ENCODE measurements around the gene TRERF1. TPM values are rescaled to one million over a fixed set of nuclear protein-coding genes. Genes with fewer than 3 reads are reported as not detected.

TRERF1 gene
- total RNA-seq, 4 donors from 2014 or later = 14.7 to 22.0 (median 19.0) TPM

DNA sequence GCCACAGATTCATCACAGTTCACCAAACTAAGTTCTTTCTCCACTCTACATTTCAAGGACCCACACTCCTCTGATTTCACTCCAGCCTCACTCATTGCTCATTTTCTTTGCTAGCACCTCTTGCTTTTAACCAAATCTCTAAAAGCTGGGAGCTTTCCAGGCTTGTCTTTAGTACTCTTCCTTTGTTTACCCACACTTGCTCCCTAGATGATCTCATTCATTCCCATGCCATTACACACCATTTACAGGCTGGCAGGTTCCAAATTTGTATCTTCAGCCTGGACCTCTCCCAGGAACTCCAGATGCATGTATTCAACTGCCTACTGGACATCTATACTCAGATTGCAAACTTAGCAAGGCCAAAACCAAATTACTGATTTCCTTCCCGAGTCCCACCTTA lies 251.7 kb downstream of the TRERF1 start:
- Histone ChIP-seq H3K27me3 (no peaks in the 10 kb centered on the region), H3K4me1 (peaks cover 4% of the 10 kb centered on the region), H3K36me3 (peaks cover 13% of the 10 kb centered on the region), H3K9me3 (no peaks in the 10 kb centered on the region), H3K4me3 (no peak overlapping the region), H3K27ac (no peak overlapping the region)
- TF ChIP-seq, protein P1, sequence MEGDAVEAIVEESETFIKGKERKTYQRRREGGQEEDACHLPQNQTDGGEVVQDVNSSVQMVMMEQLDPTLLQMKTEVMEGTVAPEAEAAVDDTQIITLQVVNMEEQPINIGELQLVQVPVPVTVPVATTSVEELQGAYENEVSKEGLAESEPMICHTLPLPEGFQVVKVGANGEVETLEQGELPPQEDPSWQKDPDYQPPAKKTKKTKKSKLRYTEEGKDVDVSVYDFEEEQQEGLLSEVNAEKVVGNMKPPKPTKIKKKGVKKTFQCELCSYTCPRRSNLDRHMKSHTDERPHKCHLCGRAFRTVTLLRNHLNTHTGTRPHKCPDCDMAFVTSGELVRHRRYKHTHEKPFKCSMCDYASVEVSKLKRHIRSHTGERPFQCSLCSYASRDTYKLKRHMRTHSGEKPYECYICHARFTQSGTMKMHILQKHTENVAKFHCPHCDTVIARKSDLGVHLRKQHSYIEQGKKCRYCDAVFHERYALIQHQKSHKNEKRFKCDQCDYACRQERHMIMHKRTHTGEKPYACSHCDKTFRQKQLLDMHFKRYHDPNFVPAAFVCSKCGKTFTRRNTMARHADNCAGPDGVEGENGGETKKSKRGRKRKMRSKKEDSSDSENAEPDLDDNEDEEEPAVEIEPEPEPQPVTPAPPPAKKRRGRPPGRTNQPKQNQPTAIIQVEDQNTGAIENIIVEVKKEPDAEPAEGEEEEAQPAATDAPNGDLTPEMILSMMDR (IDR thresholded peaks at IDR 0.05) = no peak
- TF ChIP-seq EP300 (IDR thresholded peaks at IDR 0.05) = no peak
- no peak for TF ChIP-seq POLR2A (IDR thresholded peaks at IDR 0.05)
- no peak for TF ChIP-seq POLR2AphosphoS5 (IDR thresholded peaks at IDR 0.05)
- no peak for DNase-seq (ENCODE audit: low spot score in 2 of 2)
- WGBS = 71% methylated on average over 1 of the region's 1 CpG

DNA sequence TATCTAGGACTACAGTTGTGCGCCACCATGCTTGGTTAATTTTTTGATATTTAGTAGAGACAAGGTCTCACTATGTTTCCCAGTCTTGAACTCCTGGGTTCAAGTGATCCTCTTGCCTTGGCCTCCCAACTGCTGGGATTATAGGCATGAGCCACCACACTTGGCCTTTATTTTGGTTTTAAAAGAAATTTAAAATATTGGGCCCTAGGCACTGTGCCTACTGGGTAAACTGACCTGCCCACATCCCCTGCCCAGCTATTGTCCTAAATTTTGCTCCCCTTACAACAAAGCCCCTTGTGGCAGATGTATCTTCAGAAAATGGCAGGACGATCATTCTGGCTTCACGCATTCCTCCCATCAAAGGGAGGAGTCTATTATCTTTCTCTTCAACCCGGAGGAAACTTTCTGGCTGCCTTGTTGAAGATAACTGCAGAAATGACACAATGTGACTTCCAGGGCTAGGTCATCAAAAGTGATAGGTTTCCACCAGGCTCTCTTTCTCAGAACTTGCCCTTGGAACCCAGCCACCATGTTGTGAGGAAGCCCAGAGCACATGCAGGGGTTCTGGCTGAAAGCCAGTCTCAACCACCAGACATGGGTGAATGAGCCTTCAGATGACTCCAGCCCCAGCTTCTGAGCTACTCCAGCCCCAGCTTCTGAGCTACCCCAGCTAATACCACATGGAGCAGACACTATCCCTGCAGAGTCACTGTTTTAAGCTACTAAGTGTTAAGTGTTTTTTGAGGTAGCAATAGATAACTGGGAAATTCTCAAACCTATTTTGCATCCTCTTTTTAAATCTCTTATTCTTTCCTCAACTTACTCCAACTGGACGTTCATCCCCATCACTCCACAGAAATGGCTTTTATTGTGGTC lies 252.4 kb downstream of the TRERF1 start:
- Histone ChIP-seq H3K27ac (no peak overlapping the region), H3K4me3 (no peak overlapping the region), H3K36me3 (peaks cover 8% of the 10 kb centered on the region), H3K4me1 (peaks cover 4% of the 10 kb centered on the region), H3K27me3 (no peaks in the 10 kb centered on the region), H3K9me3 (no peaks in the 10 kb centered on the region)
- DNase-seq (ENCODE audit: low spot score in 2 of 2) = no peak
- 95% methylated on average over 5 of the region's 5 CpGs for WGBS
- TF ChIP-seq, protein P1 (IDR thresholded peaks at IDR 0.05) = no peak
- no peak for TF ChIP-seq EP300 (IDR thresholded peaks at IDR 0.05)
- TF ChIP-seq POLR2A (IDR thresholded peaks at IDR 0.05) = no peak
- TF ChIP-seq POLR2AphosphoS5 (IDR thresholded peaks at IDR 0.05) = no peak

DNA sequence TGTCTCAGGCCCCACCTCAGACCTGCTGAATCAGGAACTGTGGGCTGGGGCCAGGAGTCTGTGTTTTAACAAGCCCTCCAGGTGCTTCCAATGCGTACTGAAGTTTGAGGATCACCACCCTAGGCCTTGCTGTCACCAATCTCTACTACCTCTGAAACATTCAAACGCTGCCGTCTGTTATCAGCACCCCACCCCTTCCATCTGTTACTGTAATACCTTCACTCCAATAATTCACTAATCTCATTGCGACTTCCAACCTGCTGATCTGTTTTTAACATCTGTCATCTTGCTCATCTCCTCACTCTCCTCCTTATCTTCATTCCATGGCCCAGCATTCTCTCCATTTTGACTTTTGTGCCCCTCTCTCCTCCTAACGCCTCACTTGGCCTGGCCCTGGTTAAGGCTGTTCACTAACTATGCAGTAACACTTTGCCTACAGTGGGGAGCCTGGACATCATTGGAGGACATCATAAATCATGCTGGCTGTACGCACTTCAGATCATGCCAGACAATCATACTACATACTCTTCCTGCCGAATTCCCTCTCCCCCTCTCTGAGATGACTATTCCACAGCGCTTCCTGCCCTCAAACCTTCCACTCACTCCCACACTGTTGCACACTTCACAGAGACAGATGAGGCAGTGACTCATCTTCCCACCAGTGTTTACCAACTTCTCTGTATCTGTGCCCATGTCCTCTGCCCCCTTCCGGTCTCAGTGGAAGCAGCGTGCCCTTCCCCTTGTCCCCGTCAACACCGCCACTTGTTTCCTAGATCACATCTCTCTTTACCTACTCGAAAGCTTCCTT lies 254.0 kb downstream of the TRERF1 start:
- Histone ChIP-seq H3K36me3 (no peaks in the 10 kb centered on the region), H3K9me3 (no peaks in the 10 kb centered on the region), H3K27me3 (no peaks in the 10 kb centered on the region), H3K4me3 (no peak overlapping the region), H3K27ac (no peak overlapping the region), H3K4me1 (peaks cover 11% of the 10 kb centered on the region)
- no peak for DNase-seq (ENCODE audit: low spot score in 2 of 2)
- TF ChIP-seq EP300 (IDR thresholded peaks at IDR 0.05) (no peak), POLR2A (IDR thresholded peaks at IDR 0.05) (no peak), POLR2AphosphoS5 (IDR thresholded peaks at IDR 0.05) (no peak)
- TF ChIP-seq, protein P1 (IDR thresholded peaks at IDR 0.05) = no peak
- 60% methylated on average over 13 of the region's 13 CpGs for WGBS

DNA sequence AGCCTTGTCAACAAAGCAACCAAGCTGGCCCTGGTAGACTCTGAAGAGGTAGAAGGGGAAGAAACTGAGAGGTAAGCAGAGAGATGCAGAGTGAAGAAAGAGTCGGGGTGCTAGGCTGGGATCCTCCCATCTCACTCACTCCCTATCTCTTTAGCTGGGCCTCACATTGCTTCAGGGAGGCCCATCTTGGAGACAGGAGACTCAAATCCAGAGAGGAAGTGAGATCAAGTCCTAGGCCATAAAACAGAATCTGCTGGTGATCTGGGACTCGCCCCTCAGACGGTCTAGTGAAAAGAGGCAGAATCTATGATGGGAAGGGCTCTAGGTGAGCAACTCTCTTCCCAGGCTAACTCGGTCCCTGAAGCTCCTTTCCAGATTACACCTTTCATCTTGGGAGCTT lies 256.3 kb downstream of the TRERF1 start:
- Histone ChIP-seq H3K9me3 (no peaks in the 10 kb centered on the region), H3K27me3 (no peaks in the 10 kb centered on the region), H3K4me1 (peaks cover 11% of the 10 kb centered on the region), H3K36me3 (no peaks in the 10 kb centered on the region), H3K4me3 (no peak overlapping the region), H3K27ac (no peak overlapping the region)
- no peak for TF ChIP-seq EP300 (IDR thresholded peaks at IDR 0.05)
- TF ChIP-seq, protein P1 (IDR thresholded peaks at IDR 0.05) = no peak
- no peak for TF ChIP-seq POLR2A (IDR thresholded peaks at IDR 0.05)
- no peak for TF ChIP-seq POLR2AphosphoS5 (IDR thresholded peaks at IDR 0.05)
- DNase-seq (ENCODE audit: low spot score in 2 of 2) = no peak
- WGBS = 87% methylated on average over 4 of the region's 4 CpGs

DNA sequence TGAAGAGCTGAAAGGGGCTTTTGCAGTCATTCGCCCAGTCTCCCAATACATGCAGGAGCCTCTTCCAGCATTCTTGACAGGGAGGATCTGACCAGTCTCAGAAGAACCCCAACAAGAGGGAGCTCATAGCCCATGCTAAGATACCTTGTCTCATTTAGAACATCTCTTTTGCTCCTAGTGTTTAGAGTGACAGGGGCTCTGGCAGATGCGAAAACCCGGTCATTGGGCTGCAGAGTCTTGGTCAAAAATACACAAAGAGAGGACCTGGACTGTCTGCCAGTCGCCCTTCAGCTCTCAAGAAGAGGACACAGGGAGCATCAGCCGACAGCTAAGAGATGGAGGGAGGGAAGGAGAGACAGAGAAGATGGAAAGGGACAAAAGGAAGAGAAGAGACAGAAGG lies 257.7 kb downstream of the TRERF1 start:
- WGBS = 95% methylated on average over 5 of the region's 5 CpGs
- Histone ChIP-seq H3K27me3 (no peaks in the 10 kb centered on the region), H3K36me3 (no peaks in the 10 kb centered on the region), H3K4me1 (peaks cover 11% of the 10 kb centered on the region), H3K9me3 (no peaks in the 10 kb centered on the region), H3K4me3 (no peak overlapping the region), H3K27ac (no peak overlapping the region)
- DNase-seq (ENCODE audit: low spot score in 2 of 2) = no peak
- TF ChIP-seq POLR2AphosphoS5 (IDR thresholded peaks at IDR 0.05) = no peak
- TF ChIP-seq EP300 (IDR thresholded peaks at IDR 0.05) = no peak
- no peak for TF ChIP-seq POLR2A (IDR thresholded peaks at IDR 0.05)
- TF ChIP-seq, protein P1 (IDR thresholded peaks at IDR 0.05) = no peak

All from suprapubic skin (tissue), 4 donors.